ENCODE measurements around the gene SLC10A7. TPM values are rescaled to one million over a fixed set of nuclear protein-coding genes. Genes with fewer than 3 reads are reported as not detected.

Gene SLC10A7
- 3.9 and 5.1 TPM in 2 replicates for polyA plus RNA-seq (2014; cell fraction: cytosol; rRNA removed)
- polyA plus RNA-seq (2014; cell fraction: nucleus; rRNA removed): 3.6 TPM in 2 replicates

- peak; percentile 77 for DNase-seq (ENCODE audit: low spot score)
Observed at GRCh38 chr4:146521541-146522097, at the start of gene SLC10A7. Gene SLC10A7, minus strand, starts transcription at chr4:146521940. Its CDS starts 223 bp downstream, at chr4:146521717.

GRCh38 chr4:146567396-146567795, 45.7 kb upstream of the SLC10A7 start:
- DNase-seq (ENCODE audit: low spot score): no peak

GRCh38 chr4:146564492-146564891, 42.8 kb upstream of the SLC10A7 start:
- DNase-seq (ENCODE audit: low spot score): no peak

GRCh38 chr4:146550161-146550560, 28.4 kb upstream of the SLC10A7 start:
- DNase-seq (ENCODE audit: low spot score): no peak

GRCh38 chr4:146548443-146548842, 26.7 kb upstream of the SLC10A7 start:
- DNase-seq (ENCODE audit: low spot score): no peak

- DNase-seq (ENCODE audit: low spot score): peak; percentile 14
Observed at GRCh38 chr4:146545102-146545501, 23.4 kb upstream of the SLC10A7 start.

- DNase-seq (ENCODE audit: low spot score): no peak
Observed at GRCh38 chr4:146534178-146534577, 12.4 kb upstream of the SLC10A7 start.

GRCh38 chr4:146525754-146526153, 4.0 kb upstream of the SLC10A7 start:
- DNase-seq (ENCODE audit: low spot score): no peak

- DNase-seq (ENCODE audit: low spot score): no peak
Observed at GRCh38 chr4:146524663-146525062, 2.9 kb upstream of the SLC10A7 start.

- peak; percentile 18 for DNase-seq (ENCODE audit: low spot score)
Observed at GRCh38 chr4:146522869-146523205, 1.1 kb upstream of the SLC10A7 start.

- peak; percentile 75 for DNase-seq (ENCODE audit: low spot score)
Observed at GRCh38 chr4:146522098-146522868, 543 bp upstream of the SLC10A7 start.

- no peak for DNase-seq (ENCODE audit: low spot score)
Observed at GRCh38 chr4:146520896-146521540, 722 bp downstream of the SLC10A7 start.

GRCh38 chr4:146514651-146515357, 6.9 kb downstream of the SLC10A7 start:
- DNase-seq (ENCODE audit: low spot score): no peak

GRCh38 chr4:146513548-146513947, 8.2 kb downstream of the SLC10A7 start:
- DNase-seq (ENCODE audit: low spot score): no peak

- DNase-seq (ENCODE audit: low spot score): no peak
Observed at GRCh38 chr4:146511381-146511780, 10.4 kb downstream of the SLC10A7 start.

GRCh38 chr4:146510942-146511341, 10.8 kb downstream of the SLC10A7 start:
- no peak for DNase-seq (ENCODE audit: low spot score)

- DNase-seq (ENCODE audit: low spot score): no peak
Observed at GRCh38 chr4:146508229-146508939, 13.4 kb downstream of the SLC10A7 start.

GRCh38 chr4:146507632-146508031, 14.1 kb downstream of the SLC10A7 start:
- DNase-seq (ENCODE audit: low spot score): no peak

- no peak for DNase-seq (ENCODE audit: low spot score)
Observed at GRCh38 chr4:146506272-146506671, 15.5 kb downstream of the SLC10A7 start.

GRCh38 chr4:146500216-146500615, 21.5 kb downstream of the SLC10A7 start:
- no peak for DNase-seq (ENCODE audit: low spot score)

- DNase-seq (ENCODE audit: low spot score): no peak
Observed at GRCh38 chr4:146498291-146498690, 23.4 kb downstream of the SLC10A7 start.

All from SK-N-DZ (cell line).